Fibroblast of upper back skin (primary cell): ENCODE results near the gene ARL16.

Experiments
- DNase-seq: peaks from one replicate; pipeline ENCODE4 v3.0.0-alpha.2; 2013

Gene ARL16

GRCh38 chr17:81694810-81695209, 11.2 kb upstream of the ARL16 start:
- DNase-seq = no peak

DNA sequence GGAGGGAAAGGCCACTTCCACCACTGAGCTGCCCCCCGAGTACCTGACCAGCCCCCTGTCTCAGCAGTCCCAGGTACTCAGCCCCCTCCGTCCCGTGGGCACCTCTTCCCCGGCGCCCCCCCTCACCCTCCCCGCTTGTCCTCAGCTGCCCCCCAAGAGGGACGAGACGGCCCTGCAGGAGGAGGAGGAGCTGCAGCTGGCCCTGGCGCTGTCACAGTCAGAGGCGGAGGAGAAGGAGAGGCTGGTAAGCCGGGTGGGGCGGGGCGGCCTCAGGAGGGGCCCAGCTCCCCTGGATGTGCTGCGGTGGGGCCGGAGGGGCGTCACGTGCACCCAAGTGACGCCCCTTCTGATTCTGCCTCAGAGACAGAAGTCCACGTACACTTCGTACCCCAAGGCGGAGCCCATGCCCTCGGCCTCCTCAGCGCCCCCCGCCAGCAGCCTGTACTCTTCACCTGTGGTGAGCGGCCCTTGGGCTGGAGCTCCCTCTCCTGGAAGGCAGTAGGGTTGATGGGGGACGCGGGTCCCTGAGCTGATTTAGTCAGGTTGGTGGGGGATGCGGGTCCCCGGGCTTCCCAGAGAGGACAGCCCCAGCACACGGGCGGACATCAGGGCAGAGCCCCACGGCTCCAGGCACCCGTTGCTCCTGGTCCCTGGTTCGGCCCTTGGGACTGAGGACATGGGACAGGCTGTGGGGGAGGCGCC, 10.1 kb upstream of the ARL16 start:
- DNase-seq = no peak

DNA sequence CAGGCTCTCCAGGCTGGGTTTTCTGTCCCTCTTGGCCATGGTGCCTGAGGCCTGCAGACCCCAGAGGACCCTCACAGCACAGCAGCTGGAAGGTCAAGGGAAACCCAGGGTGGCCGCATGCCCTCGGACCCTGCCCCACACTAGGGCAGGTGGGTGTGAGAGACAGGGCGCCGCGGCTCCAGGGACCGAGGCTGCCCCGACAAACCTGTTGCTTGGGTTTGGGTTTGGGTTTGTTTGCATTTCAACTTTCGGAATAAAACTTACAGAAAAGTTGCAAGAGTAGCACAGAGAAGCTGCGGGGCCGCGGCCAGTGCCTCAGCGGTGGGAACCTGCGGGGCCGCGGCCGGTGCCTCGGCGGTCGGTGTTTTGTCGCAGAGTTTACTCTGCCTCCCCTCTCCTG, 8.0 kb upstream of the ARL16 start:
- DNase-seq = no peak

DNA sequence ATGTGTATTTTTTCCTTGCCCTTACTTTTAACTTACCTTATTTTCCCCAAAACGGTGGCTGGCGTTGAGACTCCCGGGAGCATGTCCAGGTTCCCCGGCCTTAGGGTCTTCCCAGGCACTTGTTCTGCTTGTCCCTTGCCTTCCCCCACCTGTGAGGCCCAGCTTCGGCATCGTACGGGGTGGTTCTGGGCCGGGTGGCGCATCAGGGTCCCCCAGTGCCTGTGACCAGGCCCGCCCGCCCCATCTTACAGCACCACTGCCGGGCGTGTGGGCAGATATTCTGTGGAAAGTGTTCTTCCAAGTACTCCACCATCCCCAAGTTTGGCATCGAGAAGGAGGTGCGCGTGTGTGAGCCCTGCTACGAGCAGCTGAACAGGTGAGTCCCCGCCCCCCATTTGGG, 7.6 kb upstream of the ARL16 start:
- DNase-seq = no peak

- no peak for DNase-seq
These were observed 7.0 kb upstream of the ARL16 start for GRCh38 chr17:81690549-81690948.

DNA sequence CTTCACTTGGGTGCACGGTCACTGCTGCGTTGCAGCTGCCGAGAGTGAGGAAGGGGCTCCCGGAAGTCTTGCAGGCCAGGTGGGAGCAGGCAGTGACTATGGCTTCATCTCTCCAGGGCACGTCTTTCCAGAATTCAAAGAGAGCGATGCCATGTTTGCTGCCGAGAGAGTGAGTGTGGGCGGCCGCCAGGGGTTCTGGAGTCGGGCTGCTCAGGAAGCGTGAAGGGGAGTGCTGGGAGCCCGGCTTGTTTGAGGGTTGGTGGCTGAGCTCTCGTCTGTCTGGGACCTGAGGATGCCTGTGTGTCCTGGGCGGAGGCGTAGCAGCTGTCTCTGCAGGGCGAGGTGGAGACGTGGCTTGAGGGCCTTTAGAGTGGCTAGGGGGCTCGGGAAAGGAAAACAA, 6.5 kb upstream of the ARL16 start:
- DNase-seq = no peak

GRCh38 chr17:81688616-81689015, 5.0 kb upstream of the ARL16 start:
- no peak for DNase-seq

- no peak for DNase-seq
These were observed 4.4 kb upstream of the ARL16 start for GRCh38 chr17:81687770-81688541.

- DNase-seq = no peak
These were observed 3.0 kb upstream of the ARL16 start for GRCh38 chr17:81686614-81687013.

DNA sequence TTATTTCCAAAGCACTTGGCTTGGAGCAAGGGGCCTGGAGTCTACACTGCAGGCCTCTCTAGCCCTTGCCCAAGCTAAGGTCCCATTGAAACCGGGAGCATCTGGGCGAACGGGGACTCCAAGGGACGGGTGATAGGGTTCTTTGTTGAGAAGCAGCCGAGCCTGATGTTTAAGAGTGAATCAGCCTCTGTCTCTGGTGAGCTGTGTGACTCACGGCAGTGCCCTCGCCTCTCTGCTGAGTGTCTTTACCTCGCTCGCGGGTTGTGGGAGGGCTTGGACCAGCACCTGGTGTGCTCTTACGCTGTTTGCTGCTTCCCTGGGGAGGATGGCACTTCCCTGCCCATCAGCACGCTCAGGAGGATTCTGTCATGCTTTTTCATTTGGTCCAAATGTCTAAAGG, 1.5 kb upstream of the ARL16 start:
- peak; percentile 54 for DNase-seq

DNA sequence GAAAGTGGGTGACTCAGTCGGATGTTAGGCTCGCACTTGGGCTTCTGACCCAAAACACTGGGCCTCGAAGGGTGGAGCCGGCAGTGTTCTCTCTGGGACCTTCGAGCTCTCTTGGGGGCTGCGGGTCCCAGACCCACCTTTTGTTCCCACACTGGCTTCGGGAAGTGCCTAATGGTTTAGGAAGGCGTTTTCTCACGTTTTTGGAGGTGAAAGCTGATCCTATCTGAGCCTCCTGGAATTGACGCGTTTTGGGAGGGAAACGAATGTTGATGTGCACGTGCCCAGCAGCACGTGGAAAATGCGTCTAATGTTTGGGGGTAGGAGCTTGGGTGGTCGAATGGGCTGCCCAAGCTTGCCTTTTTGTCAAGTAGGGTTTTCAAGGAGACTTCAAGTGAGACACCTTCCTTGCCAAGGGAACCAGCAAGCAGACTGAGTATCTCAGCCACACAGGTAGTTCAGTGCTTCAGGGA, 880 bp upstream of the ARL16 start:
- DNase-seq = no peak

DNA sequence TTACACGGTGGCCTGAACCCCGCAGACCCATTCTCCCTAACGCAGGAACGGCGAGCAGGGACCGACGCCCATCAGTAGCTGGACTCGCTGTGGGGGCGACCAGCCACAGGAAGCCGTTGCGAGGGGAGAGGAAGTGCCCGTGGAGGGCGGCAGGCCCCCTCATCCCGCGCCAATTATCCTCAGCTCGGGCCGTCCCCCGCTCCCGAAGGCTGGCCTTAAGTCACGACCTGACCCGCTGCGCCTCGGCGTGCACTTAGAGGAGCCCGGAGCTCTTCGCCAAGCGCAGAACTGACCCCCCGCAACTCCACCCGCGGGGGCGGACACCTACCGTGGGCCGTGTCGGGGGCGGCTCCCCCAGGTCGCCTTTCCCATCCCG, 401 bp downstream of the ARL16 start:
- DNase-seq = no peak

DNA sequence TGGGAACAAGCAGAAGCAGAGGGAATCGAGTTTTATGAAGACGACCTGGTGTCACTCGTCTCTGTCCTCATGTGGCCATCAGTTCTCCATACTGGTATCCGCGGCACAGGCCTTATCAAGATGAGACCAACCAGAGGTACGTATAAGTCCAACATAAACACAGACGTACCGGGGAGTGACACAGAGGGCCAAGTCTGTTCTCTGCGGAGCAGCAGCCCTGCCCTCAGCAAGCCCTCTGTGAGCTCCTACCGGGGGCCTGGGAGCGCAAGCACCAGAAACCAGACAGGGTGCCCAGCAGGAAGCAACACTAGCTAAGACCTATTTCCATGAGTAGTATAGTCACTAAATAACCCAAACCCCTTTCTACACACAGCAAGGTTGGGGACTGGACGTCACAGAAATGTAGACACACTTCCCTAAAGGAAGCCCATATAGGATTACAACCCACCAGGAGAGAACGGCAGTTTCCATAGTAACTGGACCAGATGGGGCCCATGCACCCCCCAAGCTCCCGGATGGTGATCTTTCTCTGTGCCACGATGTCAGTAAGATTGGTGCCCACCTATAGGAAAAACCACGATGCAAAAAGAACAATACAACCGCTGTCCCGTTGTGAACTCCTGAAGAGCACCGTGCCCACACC, 911 bp downstream of the ARL16 start:
- DNase-seq = peak; percentile 12

- DNase-seq = no peak
These were observed 1.9 kb downstream of the ARL16 start for GRCh38 chr17:81681672-81682071.

GRCh38 chr17:81680150-81680549, 3.4 kb downstream of the ARL16 start:
- no peak for DNase-seq

DNA sequence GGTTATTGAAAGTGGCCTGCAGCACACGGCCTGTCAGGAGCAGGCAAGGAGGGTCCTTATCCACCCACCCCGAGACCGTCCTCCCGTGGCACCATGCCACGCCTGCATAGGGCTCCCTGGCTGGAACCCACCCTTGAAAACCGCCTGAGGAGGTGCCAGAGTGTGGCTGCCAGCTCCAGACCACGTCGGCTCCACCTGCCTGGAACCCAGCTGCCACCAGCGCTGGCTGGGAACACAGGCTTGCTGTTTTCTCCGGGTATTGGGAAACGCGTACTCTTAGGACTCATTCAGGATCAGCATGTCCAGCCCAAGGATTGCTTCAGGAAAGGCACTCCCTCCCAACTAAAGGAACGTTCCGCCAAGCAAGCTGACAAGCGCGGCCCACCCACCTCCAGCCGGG, 6.7 kb downstream of the ARL16 start:
- DNase-seq = no peak

GRCh38 chr17:81675515-81676221, 7.9 kb downstream of the ARL16 start:
- peak; percentile 25 for DNase-seq

DNA sequence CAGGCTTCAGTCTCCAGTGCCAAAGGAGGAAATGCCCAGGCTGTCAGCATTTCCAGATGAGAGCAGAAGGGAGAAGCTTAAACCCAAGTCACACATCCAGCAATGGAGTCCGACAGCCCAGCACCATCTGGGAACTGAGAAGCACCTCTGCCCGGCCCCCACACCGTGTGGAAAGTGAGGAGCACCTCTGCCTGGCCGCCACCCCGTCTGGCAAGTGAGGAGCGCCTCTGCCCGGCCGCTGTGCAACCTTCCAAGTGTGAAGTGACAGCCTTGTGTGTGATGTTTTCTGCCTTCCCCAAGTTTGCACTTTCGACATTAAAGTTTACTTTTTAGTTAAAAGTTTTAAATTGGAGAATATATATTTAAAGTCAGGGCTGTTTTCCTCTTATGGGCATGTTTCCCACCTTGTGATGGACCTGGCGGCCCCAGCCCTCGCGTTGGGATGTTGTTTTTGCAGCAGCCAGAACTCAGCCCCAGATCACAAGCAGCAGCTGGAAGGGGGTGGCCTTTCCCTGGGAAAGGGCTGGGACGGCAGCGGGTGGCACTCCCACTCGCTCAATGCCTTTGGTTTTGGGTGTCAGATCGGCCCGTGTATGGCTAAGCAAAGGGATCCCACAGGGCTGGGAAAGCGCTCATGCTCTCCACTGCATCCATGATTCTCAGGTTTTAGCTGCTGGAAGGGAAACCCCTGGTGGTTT, 9.9 kb downstream of the ARL16 start:
- DNase-seq = no peak

DNA sequence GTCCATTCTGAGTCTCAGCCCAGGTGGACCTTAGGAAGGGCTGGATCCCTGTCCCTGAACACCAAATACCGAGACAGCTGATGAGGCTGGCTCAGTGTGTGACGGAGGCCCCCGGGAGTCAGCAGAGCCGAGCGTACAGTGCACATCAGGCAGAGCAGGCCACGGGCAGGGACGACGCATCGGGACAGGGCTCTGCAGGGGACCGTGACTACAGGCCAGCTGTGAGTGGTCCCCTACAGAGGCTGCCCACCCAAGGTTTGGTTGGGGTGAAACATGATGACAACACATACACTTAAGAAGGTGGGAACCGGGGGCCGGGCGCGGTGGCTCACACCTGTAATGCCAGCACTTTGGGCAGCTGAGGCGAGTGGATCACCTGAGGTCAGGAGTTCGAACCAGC, 10.6 kb downstream of the ARL16 start:
- no peak for DNase-seq

DNA sequence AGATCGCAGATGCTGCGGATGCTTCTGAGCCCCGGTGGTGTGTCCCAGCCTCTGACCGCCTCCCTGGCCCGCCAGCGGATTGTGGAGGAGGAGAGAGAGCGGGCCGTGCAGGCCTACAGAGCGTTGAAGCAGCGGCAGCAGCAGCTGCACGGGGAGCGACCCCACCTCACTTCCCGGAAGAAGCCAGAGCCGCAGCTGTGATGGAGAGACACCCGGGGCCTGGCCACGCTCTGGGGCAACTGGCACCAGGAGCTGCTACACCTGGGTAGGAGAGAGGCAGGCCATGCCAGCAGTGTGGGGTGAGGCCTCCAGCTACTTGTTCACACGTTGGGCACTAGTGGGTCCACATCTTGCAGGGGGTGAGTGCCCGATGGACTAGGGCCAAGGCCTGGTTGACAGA, 11.1 kb downstream of the ARL16 start:
- DNase-seq = no peak

- no peak for DNase-seq
These were observed 15.8 kb downstream of the ARL16 start for GRCh38 chr17:81667754-81668153.

- DNase-seq = peak; percentile 95
These were observed 17.0 kb downstream of the ARL16 start, which contains the start of the genes CCDC137 and OXLD1 for GRCh38 chr17:81666342-81667191. Gene CCDC137 (plus strand): TSS chr17:81666737. CDS start chr17:81666767, 30 bp downstream. Gene OXLD1 (minus strand): TSS chr17:81666605. CDS start chr17:81666577, 28 bp downstream.
